H1 (cell line): ENCODE data around the gene CCDC88A.

ENCODE experiments used
- BACH1 ChIP-seq: IDR thresholded peaks from 2 replicates; pipeline ENCODE4 v1.6.1; 2012; ENCODE audit warnings: low read length, improper control_type of control experiment
- CTCF ChIP-seq, 3 experiments: IDR thresholded peaks; 1 replicate in 2 of 3; 2 replicates in 1 of 3; pipeline versions ENCODE4 v1.5.1 to v1.6.1; 2011; ENCODE audit warnings: low read length in 3 of 3, mild to moderate bottlenecking in 3 of 3, inconsistent platforms in 2 of 3, low read depth in 1 of 3, moderate library complexity in 1 of 3; ENCODE audit not compliant: insufficient read depth in 1 of 3; ENCODE audit errors: control extremely low read depth in 1 of 3
- HDAC2 ChIP-seq, 2 experiments: fragments of 300-600 bp in 1 of 2; sonication (generic) in 1 of 2; IDR thresholded peaks; 2 replicates each; pipeline ENCODE4 v1.6.1; 2011 to 2012; ENCODE audit warnings: low read depth in 2 of 2, low read length in 2 of 2, mild to moderate bottlenecking in 2 of 2, moderate library complexity in 2 of 2, borderline replicate concordance in 1 of 2, inconsistent platforms in 1 of 2
- JUN ChIP-seq: IDR thresholded peaks from 2 replicates; pipeline ENCODE4 v1.6.1; 2011; ENCODE audit warnings: low read depth, mild to moderate bottlenecking, improper control_type of control experiment, low read length
- POLR2A ChIP-seq, 2 experiments: IDR thresholded peaks; 1 replicate in 1 of 2; 2 replicates in 1 of 2; pipeline ENCODE4 v1.6.1; 2011; ENCODE audit warnings: low read depth in 2 of 2, low read length in 2 of 2, mild to moderate bottlenecking in 2 of 2; ENCODE audit errors: control extremely low read depth in 1 of 2
- RAD21 ChIP-seq, 2 experiments: IDR thresholded peaks in 1 of 2; conservative IDR thresholded peaks in 1 of 2; 2 replicates each; pipeline ENCODE4 v1.6.1; 2011; ENCODE audit warnings: low read depth in 2 of 2, low read length in 2 of 2, improper control_type of control experiment in 1 of 2, inconsistent platforms in 1 of 2, mild to moderate bottlenecking in 1 of 2, moderate library complexity in 1 of 2

DNA sequence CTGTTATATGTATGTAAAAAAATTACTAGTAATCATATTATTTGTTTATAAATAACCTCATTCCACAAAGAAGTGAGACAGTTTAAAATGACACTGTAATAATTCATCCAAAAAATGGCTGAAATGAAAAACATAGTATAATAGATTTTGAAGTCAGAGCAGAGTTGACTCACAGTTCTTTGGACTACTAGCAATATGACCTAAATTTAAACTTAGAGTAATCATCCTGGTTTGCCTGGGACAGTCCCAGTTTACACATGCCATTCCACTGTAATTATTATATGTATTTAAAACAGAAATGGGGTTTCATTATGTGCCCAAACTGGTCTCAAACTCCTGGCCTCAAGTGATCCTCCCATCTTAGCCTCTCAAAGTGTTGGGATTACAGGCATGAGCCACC lies 48.3 kb downstream of the CCDC88A start:
- no peak for TF ChIP-seq RAD21 (IDR thresholded peaks at IDR 0.05 in 1 of 2, conservative IDR thresholded peaks at IDR 0.05 in 1 of 2; ENCODE audit: low read depth in 2 of 2, low read length in 2 of 2)
- no peak for TF ChIP-seq JUN
- no peak for TF ChIP-seq CTCF (IDR thresholded peaks at IDR 0.05; ENCODE audit: control extremely low read depth in 1 of 3, insufficient read depth in 1 of 3, low read depth in 1 of 3, low read length in 3 of 3)
- TF ChIP-seq BACH1 = no peak
- TF ChIP-seq POLR2A (IDR thresholded peaks at IDR 0.05; ENCODE audit: control extremely low read depth in 1 of 2, low read depth in 2 of 2, low read length in 2 of 2) = no peak
- TF ChIP-seq HDAC2 (IDR thresholded peaks at IDR 0.05; ENCODE audit: borderline replicate concordance in 1 of 2, low read depth in 2 of 2, low read length in 2 of 2) = no peak
